ENCODE results near the gene MGAT2. TPM values are rescaled to one million over a fixed set of nuclear protein-coding genes. Genes with fewer than 3 reads are reported as not detected.

The MGAT2 gene
- total and polyA plus RNA-seq, 9 of the 15 experiments (the other 6 are each of a cell fraction or from before 2014, with no cell fraction given): 0.03 to 33.3 (median 24.6) TPM; not detected in 1

- TF ChIP-seq ATF2 (CRISPR knock-in tag; IDR thresholded peaks at IDR 0.05) (no peak), MYNN (IDR thresholded peaks at IDR 0.05) (peak; percentile 39; the same call in 1 of the 2 replicates), MYNN (CRISPR knock-in tag; IDR thresholded peaks at IDR 0.05) (no peak), HNRNPLL (IDR thresholded peaks at IDR 0.05; ENCODE audit: low read depth, low read length, poor library complexity, severe bottlenecking) (peak; percentile 88), MEF2D (tag; conservative IDR thresholded peaks at IDR 0.05; ENCODE audit: low read depth) (0 out of 2 replicates have a peak, but pooled peaks have one; percentile 23), NEUROD1 (IDR thresholded peaks at IDR 0.05; ENCODE audit: borderline replicate concordance, low read depth, low read length, partially characterized antibody) (peak; percentile 68), AFF4 (CRISPR knock-in tag; IDR thresholded peaks at IDR 0.05) (peak; percentile 88), SMARCE1 (IDR thresholded peaks at IDR 0.05) (0 out of 2 replicates have a peak, but pooled peaks have one; percentile 25), NONO (IDR thresholded peaks at IDR 0.05; ENCODE audit: low read depth in 2 of 2, low read length in 1 of 2) (peak in 1 of 2 experiments; percentile 58; a peak in 1 of 4 replicates), RB1 (IDR thresholded peaks at IDR 0.05; ENCODE audit: low read depth) (no peak; the same call in 1 of the 2 replicates), NCOA1 (IDR thresholded peaks at IDR 0.05; ENCODE audit: low read depth) (peak; percentile 22; the same call in 1 of the 2 replicates), TCF3 (CRISPR knock-in tag; IDR thresholded peaks at IDR 0.05) (no peak)
- TF ChIP-seq, protein P1, sequence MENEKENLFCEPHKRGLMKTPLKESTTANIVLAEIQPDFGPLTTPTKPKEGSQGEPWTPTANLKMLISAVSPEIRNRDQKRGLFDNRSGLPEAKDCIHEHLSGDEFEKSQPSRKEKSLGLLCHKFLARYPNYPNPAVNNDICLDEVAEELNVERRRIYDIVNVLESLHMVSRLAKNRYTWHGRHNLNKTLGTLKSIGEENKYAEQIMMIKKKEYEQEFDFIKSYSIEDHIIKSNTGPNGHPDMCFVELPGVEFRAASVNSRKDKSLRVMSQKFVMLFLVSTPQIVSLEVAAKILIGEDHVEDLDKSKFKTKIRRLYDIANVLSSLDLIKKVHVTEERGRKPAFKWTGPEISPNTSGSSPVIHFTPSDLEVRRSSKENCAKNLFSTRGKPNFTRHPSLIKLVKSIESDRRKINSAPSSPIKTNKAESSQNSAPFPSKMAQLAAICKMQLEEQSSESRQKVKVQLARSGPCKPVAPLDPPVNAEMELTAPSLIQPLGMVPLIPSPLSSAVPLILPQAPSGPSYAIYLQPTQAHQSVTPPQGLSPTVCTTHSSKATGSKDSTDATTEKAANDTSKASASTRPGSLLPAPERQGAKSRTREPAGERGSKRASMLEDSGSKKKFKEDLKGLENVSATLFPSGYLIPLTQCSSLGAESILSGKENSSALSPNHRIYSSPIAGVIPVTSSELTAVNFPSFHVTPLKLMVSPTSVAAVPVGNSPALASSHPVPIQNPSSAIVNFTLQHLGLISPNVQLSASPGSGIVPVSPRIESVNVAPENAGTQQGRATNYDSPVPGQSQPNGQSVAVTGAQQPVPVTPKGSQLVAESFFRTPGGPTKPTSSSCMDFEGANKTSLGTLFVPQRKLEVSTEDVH (IDR thresholded peaks at IDR 0.05; ENCODE audit: low read depth, partially characterized antibody): peak; percentile 31
- TF ChIP-seq, protein P2, sequence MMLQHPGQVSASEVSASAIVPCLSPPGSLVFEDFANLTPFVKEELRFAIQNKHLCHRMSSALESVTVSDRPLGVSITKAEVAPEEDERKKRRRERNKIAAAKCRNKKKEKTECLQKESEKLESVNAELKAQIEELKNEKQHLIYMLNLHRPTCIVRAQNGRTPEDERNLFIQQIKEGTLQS (IDR thresholded peaks at IDR 0.05): no peak
- TF ChIP-seq, protein P2 (CRISPR knock-in tag; conservative IDR thresholded peaks at IDR 0.05): no peak
These were observed at the start of gene MGAT2, which contains the start of gene RPL36AL (continued) for GRCh38 chr14:49620182-49621113.

Measured in K562 (cell line).